HepG2 (cell line): ENCODE measurements around the gene NDUFAF8. TPM values are rescaled to one million over a fixed set of nuclear protein-coding genes. Genes with fewer than 3 reads are reported as not detected.
A peak's percentile ranks its signal among the peaks of the same experiment; 100 is the strongest.

Experiments
- ERF ChIP-seq: IDR thresholded peaks from 2 replicates; pipeline ENCODE4 v1.6.1; 2018; ENCODE audit warnings: missing biosample characterization, missing genetic modification reagents
- FOXK1 ChIP-seq: sonication (generic); formaldehyde crosslinking; IDR thresholded peaks from 2 replicates; pipeline ENCODE4 v1.4.0; 2020; ENCODE audit warnings: low read depth, missing genetic modification reagents, borderline replicate concordance
- GABPB1 ChIP-seq: IDR thresholded peaks from 2 replicates; pipeline ENCODE4 v1.6.1; 2016; ENCODE audit warnings: mild to moderate bottlenecking, missing genetic modification reagents, moderate library complexity, missing compliant biosample characterization
- GZF1 ChIP-seq: sonication (generic); formaldehyde crosslinking; IDR thresholded peaks from 2 replicates; pipeline ENCODE4 v1.5.1; 2020; ENCODE audit warnings: mild to moderate bottlenecking, missing genetic modification reagents
- HOXA5 ChIP-seq: sonication (generic); formaldehyde crosslinking; IDR thresholded peaks from 2 replicates; pipeline ENCODE4 v1.4.0; 2020; ENCODE audit warnings: missing genetic modification reagents
- MIER3 ChIP-seq: IDR thresholded peaks from 2 replicates; pipeline ENCODE4 v1.6.1; 2016; ENCODE audit warnings: missing compliant biosample characterization, borderline replicate concordance
- PAWR ChIP-seq: sonication (generic); formaldehyde crosslinking; IDR thresholded peaks from 2 replicates; pipeline ENCODE4 v1.4.0; 2020; ENCODE audit warnings: missing genetic modification reagents, mild to moderate bottlenecking, borderline replicate concordance
- PHF21A ChIP-seq: sonication (generic); formaldehyde crosslinking; IDR thresholded peaks from 2 replicates; pipeline ENCODE4 v1.5.0; 2020; ENCODE audit warnings: mild to moderate bottlenecking, missing genetic modification reagents
- PPARG ChIP-seq: conservative IDR thresholded peaks from 2 replicates; pipeline ENCODE4 v1.6.1; 2016; ENCODE audit warnings: missing biosample characterization, missing genetic modification reagents
- RBM22 ChIP-seq: fragments of 200-400 bp; formaldehyde crosslinking; optimal IDR thresholded peaks from 2 replicates; pipeline ENCODE3; 2017; ENCODE audit warnings: mild to moderate bottlenecking, low read length, moderate library complexity
- RNF2 ChIP-seq: fragments of 450-650 bp; conservative IDR thresholded peaks from 2 replicates; pipeline ENCODE4 v1.6.1; 2016; ENCODE audit warnings: low read depth
- RXRA ChIP-seq: sonication (generic); formaldehyde crosslinking; IDR thresholded peaks from 2 replicates; pipeline ENCODE4 v1.5.1; 2020; ENCODE audit warnings: missing genetic modification reagents
- WIZ ChIP-seq: sonication (generic); formaldehyde crosslinking; IDR thresholded peaks from 2 replicates; pipeline ENCODE4 v1.5.1; 2020; ENCODE audit warnings: mild to moderate bottlenecking, missing genetic modification reagents
- ZMYM3 ChIP-seq: sonication (generic); formaldehyde crosslinking; IDR thresholded peaks from 2 replicates; pipeline ENCODE4 v1.5.1; 2020; ENCODE audit warnings: mild to moderate bottlenecking, missing genetic modification reagents
- ZNF264 ChIP-seq: sonication (generic); formaldehyde crosslinking; IDR thresholded peaks from 2 replicates; pipeline ENCODE4 v1.4.0; 2020; ENCODE audit warnings: missing genetic modification reagents
- ZNF430 ChIP-seq: sonication (generic); formaldehyde crosslinking; IDR thresholded peaks from 2 replicates; pipeline ENCODE4 v1.9.0; 2021; ENCODE audit warnings: mild to moderate bottlenecking, missing genetic modification reagents
- ZNF558 ChIP-seq: sonication (generic); formaldehyde crosslinking; IDR thresholded peaks from 2 replicates; pipeline ENCODE4 v1.9.0; 2022; ENCODE audit warnings: mild to moderate bottlenecking, missing genetic modification reagents, borderline replicate concordance
- polyA plus RNA-seq, 8 experiments: library from polyadenylated mRNA; depleted of rRNA in 3 of 8; stranded (reverse) in 7 of 8; unstranded in 1 of 8; fragments of >200 nt; fragmentation: Illumina TruSeq in 4 of 8; extraction: Trizol in 4 of 8; gene quantifications; 2 replicates each; pipeline versions ENCODE4 v1.2.1 to v1.2.3, GENCODE V29; 2011 to 2016; ENCODE audit warnings: low read depth in 4 of 8, missing spikeins in 1 of 8, mixed read lengths in 1 of 8; ENCODE audit not compliant: insufficient read depth in 1 of 8
- total RNA-seq, 5 experiments: library from RNA; depleted of rRNA; stranded (reverse); fragments of >200 nt; fragmentation: Illumina TruSeq; extraction: Trizol; gene quantifications; 2 replicates each; pipeline ENCODE4 v1.2.3, GENCODE V29; 2016; ENCODE audit warnings: low read depth in 1 of 5
- TF ChIP-seq, protein P1 (sequence below): sonication (generic); formaldehyde crosslinking; conservative IDR thresholded peaks from 2 replicates; pipeline ENCODE4 v1.8.0; 2022; ENCODE audit warnings: mild to moderate bottlenecking, moderate library complexity, missing genetic modification reagents
- TF ChIP-seq, protein P2 (sequence below): sonication (generic); formaldehyde crosslinking; IDR thresholded peaks from 2 replicates; pipeline ENCODE4 v1.9.0; 2022; ENCODE audit warnings: missing genetic modification reagents, mild to moderate bottlenecking, borderline replicate concordance
- TF ChIP-seq, protein P3 (sequence below): sonication (generic); formaldehyde crosslinking; IDR thresholded peaks from 2 replicates; pipeline ENCODE4 v1.4.0; 2020; ENCODE audit warnings: missing genetic modification reagents
- TF ChIP-seq, protein P4 (sequence below): sonication (generic); formaldehyde crosslinking; IDR thresholded peaks from 2 replicates; pipeline ENCODE4 v1.5.0; 2020; ENCODE audit warnings: missing genetic modification reagents, mild to moderate bottlenecking, borderline replicate concordance
- TF ChIP-seq, protein P5 (sequence below): sonication (generic); IDR thresholded peaks from 2 replicates; pipeline ENCODE4 v1.6.1; 2016; ENCODE audit warnings: low read depth, borderline replicate concordance

The NDUFAF8 gene
- total and polyA plus RNA-seq, 2 of the 13 experiments (the other 11 are each of a cell fraction or from before 2014, with no cell fraction given), result 75.6 to 233 TPM

DNA sequence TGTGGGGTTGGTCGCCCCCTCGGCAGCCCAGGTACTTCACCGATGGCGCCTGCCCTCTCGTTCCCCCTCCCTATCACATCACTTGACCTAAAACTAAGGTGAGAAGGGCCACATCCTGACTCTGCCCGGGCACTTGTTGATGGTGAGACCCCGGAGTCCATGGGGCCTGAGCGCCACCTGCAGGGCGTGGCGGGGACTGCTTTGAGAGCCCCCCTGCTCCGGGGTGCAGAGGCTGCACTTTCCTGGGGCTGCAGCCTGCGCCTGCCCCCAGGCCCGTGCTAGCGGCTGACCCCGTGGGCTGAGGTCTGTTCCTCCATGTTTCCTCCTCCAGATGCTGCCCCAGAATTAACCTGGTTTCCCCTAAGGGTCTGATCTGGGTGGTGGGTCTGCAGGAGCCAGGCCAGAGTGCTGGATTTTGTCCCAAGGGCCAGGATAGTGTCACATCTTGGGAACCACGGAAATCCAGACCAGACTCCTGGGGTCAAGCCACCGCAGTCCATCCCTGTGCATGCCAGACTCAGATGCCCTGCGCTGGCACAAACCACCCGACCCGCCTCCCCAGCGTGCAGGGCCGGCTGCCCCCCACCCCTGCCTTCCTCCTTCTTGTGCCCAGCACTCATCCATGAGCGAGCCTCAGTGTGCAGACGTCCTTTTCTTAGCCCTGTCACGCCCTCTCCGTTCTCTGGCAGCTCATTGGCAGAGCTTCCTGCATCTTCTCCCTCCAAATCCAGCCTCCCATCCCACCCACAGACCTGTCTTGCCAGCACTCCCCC, 2.7 kb downstream of the NDUFAF8 start (continued):
- TF ChIP-seq PAWR (CRISPR knock-in tag) (no peak), ZNF558 (CRISPR knock-in tag) (no peak), RXRA (CRISPR knock-in tag) (peak; percentile 75), RNF2 (no peak), ZNF430 (CRISPR knock-in tag) (no peak), GZF1 (CRISPR knock-in tag) (no peak), MIER3 (CRISPR knock-in tag) (0 out of 2 replicates have a peak, but pooled peaks have one; percentile 45), WIZ (no peak), RBM22 (no peak), ERF (0 out of 2 replicates have a peak, but pooled peaks have one; percentile 22), PPARG (CRISPR knock-in tag) (no peak), GABPB1 (CRISPR knock-in tag) (peak; percentile 60; the same call in 1 of the 2 replicates), ZMYM3 (CRISPR knock-in tag) (no peak), FOXK1 (CRISPR knock-in tag) (peak; percentile 71; the same call in 1 of the 2 replicates), PHF21A (CRISPR knock-in tag) (no peak), ZNF264 (CRISPR knock-in tag) (no peak), HOXA5 (no peak)
- TF ChIP-seq, protein P1, sequence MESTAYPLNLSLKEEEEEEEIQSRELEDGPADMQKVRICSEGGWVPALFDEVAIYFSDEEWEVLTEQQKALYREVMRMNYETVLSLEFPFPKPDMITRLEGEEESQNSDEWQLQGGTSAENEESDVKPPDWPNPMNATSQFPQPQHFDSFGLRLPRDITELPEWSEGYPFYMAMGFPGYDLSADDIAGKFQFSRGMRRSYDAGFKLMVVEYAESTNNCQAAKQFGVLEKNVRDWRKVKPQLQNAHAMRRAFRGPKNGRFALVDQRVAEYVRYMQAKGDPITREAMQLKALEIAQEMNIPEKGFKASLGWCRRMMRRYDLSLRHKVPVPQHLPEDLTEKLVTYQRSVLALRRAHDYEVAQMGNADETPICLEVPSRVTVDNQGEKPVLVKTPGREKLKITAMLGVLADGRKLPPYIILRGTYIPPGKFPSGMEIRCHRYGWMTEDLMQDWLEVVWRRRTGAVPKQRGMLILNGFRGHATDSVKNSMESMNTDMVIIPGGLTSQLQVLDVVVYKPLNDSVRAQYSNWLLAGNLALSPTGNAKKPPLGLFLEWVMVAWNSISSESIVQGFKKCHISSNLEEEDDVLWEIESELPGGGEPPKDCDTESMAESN (CRISPR knock-in tag), result 0 out of 2 replicates have a peak, but pooled peaks have one; percentile 43
- TF ChIP-seq, protein P2, sequence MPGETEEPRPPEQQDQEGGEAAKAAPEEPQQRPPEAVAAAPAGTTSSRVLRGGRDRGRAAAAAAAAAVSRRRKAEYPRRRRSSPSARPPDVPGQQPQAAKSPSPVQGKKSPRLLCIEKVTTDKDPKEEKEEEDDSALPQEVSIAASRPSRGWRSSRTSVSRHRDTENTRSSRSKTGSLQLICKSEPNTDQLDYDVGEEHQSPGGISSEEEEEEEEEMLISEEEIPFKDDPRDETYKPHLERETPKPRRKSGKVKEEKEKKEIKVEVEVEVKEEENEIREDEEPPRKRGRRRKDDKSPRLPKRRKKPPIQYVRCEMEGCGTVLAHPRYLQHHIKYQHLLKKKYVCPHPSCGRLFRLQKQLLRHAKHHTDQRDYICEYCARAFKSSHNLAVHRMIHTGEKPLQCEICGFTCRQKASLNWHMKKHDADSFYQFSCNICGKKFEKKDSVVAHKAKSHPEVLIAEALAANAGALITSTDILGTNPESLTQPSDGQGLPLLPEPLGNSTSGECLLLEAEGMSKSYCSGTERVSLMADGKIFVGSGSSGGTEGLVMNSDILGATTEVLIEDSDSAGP (CRISPR knock-in tag), result peak; percentile 60; the same call in 1 of the 2 replicates
- TF ChIP-seq, protein P3, sequence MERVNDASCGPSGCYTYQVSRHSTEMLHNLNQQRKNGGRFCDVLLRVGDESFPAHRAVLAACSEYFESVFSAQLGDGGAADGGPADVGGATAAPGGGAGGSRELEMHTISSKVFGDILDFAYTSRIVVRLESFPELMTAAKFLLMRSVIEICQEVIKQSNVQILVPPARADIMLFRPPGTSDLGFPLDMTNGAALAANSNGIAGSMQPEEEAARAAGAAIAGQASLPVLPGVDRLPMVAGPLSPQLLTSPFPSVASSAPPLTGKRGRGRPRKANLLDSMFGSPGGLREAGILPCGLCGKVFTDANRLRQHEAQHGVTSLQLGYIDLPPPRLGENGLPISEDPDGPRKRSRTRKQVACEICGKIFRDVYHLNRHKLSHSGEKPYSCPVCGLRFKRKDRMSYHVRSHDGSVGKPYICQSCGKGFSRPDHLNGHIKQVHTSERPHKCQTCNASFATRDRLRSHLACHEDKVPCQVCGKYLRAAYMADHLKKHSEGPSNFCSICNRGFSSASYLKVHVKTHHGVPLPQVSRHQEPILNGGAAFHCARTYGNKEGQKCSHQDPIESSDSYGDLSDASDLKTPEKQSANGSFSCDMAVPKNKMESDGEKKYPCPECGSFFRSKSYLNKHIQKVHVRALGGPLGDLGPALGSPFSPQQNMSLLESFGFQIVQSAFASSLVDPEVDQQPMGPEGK (CRISPR knock-in tag), result peak; percentile 81
- TF ChIP-seq, protein P4, sequence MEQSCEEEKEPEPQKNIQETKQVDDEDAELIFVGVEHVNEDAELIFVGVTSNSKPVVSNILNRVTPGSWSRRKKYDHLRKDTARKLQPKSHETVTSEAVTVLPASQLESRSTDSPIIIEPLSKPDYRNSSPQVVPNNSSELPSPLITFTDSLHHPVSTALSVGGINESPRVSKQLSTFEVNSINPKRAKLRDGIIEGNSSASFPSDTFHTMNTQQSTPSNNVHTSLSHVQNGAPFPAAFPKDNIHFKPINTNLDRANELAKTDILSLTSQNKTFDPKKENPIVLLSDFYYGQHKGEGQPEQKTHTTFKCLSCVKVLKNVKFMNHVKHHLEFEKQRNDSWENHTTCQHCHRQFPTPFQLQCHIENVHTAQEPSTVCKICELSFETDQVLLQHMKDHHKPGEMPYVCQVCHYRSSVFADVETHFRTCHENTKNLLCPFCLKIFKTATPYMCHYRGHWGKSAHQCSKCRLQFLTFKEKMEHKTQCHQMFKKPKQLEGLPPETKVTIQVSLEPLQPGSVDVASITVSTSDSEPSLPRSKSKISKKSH (CRISPR knock-in tag), result no peak
- TF ChIP-seq, protein P5, sequence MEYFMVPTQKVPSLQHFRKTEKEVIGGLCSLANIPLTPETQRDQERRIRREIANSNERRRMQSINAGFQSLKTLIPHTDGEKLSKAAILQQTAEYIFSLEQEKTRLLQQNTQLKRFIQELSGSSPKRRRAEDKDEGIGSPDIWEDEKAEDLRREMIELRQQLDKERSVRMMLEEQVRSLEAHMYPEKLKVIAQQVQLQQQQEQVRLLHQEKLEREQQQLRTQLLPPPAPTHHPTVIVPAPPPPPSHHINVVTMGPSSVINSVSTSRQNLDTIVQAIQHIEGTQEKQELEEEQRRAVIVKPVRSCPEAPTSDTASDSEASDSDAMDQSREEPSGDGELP, result no peak
